Endometrium (tissue), 2 donors: ENCODE measurements around the gene LILRB5.
"Not testable (repeated sequence)": the region's sequence is repeated elsewhere in the genome, so short reads cannot be mapped to it uniquely, and the experiment has no call there.

Experiments used
- FAIRE-seq: peaks from 2 replicates; lab custom pipeline; 2012; peaks lifted over from hg19 to GRCh38; lab: Jason Lieb, UNC
- donor health status: control.
- donor health status: control.

Gene LILRB5

GRCh38 chr19:54275951-54276350 lies 18.9 kb upstream of the LILRB5 start:
- FAIRE-seq: no peak

- FAIRE-seq: not testable (repeated sequence)
These were observed 17.4 kb upstream of the LILRB5 start for GRCh38 chr19:54274516-54274915.

- no peak for FAIRE-seq
These were observed 16.7 kb upstream of the LILRB5 start for GRCh38 chr19:54273821-54274220.

GRCh38 chr19:54272181-54272580 lies 15.1 kb upstream of the LILRB5 start:
- not testable (repeated sequence) for FAIRE-seq

GRCh38 chr19:54271587-54271986 lies 14.5 kb upstream of the LILRB5 start:
- FAIRE-seq: not testable (repeated sequence)

GRCh38 chr19:54271106-54271505 lies 14.0 kb upstream of the LILRB5 start:
- FAIRE-seq: no peak

GRCh38 chr19:54268936-54269335 lies 11.9 kb upstream of the LILRB5 start:
- no peak for FAIRE-seq

GRCh38 chr19:54266133-54266532 lies 9.1 kb upstream of the LILRB5 start:
- FAIRE-seq: no peak

- no peak for FAIRE-seq
These were observed 5.4 kb upstream of the LILRB5 start for GRCh38 chr19:54262470-54262869.

- no peak for FAIRE-seq
These were observed 5.0 kb upstream of the LILRB5 start for GRCh38 chr19:54262066-54262465.

GRCh38 chr19:54256250-54257115 lies 590 bp downstream of the LILRB5 start:
- FAIRE-seq: no peak

GRCh38 chr19:54255105-54255775 lies 1.8 kb downstream of the LILRB5 start:
- FAIRE-seq: no peak

GRCh38 chr19:54254195-54254906 lies 2.7 kb downstream of the LILRB5 start:
- no peak for FAIRE-seq

- no peak for FAIRE-seq
These were observed 3.5 kb downstream of the LILRB5 start for GRCh38 chr19:54253331-54254194.

- no peak for FAIRE-seq
These were observed 4.2 kb downstream of the LILRB5 start for GRCh38 chr19:54252845-54253244.

- FAIRE-seq: no peak
These were observed 4.8 kb downstream of the LILRB5 start for GRCh38 chr19:54252243-54252642.

- FAIRE-seq: no peak
These were observed 9.0 kb downstream of the LILRB5 start for GRCh38 chr19:54248016-54248601.

GRCh38 chr19:54247106-54247930 lies 9.8 kb downstream of the LILRB5 start:
- FAIRE-seq: no peak

GRCh38 chr19:54245936-54246335 lies 11.1 kb downstream of the LILRB5 start:
- no peak for FAIRE-seq

GRCh38 chr19:54243809-54244208 lies 13.3 kb downstream of the LILRB5 start:
- FAIRE-seq: not testable (repeated sequence)

- FAIRE-seq: not testable (repeated sequence)
These were observed 14.4 kb downstream of the LILRB5 start, which contains the start of gene LILRA6 for GRCh38 chr19:54242646-54243045. Gene LILRA6 (minus strand): TSS chr19:54242790.
